OCI-LY7 (cell line): Measurements from ENCODE around the gene APOL1. TPM values are rescaled to one million over a fixed set of nuclear protein-coding genes. Genes with fewer than 3 reads are reported as not detected.

ENCODE experiments used
- BruUV-seq: library from RNA; stranded (reverse); fragments of 400-500 nt; replicated peaks from 2 replicates; lab custom pipeline; 2021; lab: Mats Ljungman, UMichigan
- CTCF ChIA-PET: fragments of 300-600 bp; sonication (Branson Sonifier 250); formaldehyde crosslinking; loops from one replicate; lab custom pipeline; 2022; ENCODE audit warnings: antibody characterized with exemption; ENCODE audit not compliant: unreplicated experiment; lab: Charles Lee
- POLR2A ChIA-PET: fragments of 300-600 bp; sonication (Branson Sonifier 250); formaldehyde crosslinking; loops from one replicate; lab custom pipeline; 2022; ENCODE audit warnings: antibody characterized with exemption; lab: Charles Lee
- DNase-seq: peaks from one replicate; pipeline ENCODE4 v3.0.0-alpha.2; 2015; ENCODE audit warnings: low spot score
- H2AFZ ChIP-seq: fragments of 200-600 bp; sonication (generic), shearing (Covaris generic); 2 replicates; pipeline ENCODE4 v1.6.1; 2014; ENCODE audit warnings: mild to moderate bottlenecking, antibody characterized with exemption, low read length, moderate library complexity
- H3K27ac ChIP-seq: fragments of 200-600 bp; sonication (generic); 2 replicates; pipeline ENCODE4 v1.5.1; 2014; ENCODE audit warnings: mixed run types, low read depth, mild to moderate bottlenecking, moderate library complexity, low read length, inconsistent platforms; ENCODE audit not compliant: poor library complexity, severe bottlenecking
- H3K36me3 ChIP-seq: fragments of 200-600 bp; sonication (generic); 2 replicates; pipeline ENCODE4 v1.6.1; 2014; ENCODE audit warnings: mild to moderate bottlenecking, antibody characterized with exemption, low read length, moderate library complexity, mixed read lengths; ENCODE audit not compliant: insufficient read depth
- H3K4me1 ChIP-seq: fragments of 200-600 bp; sonication (generic); 2 replicates; pipeline ENCODE4 v1.5.1; 2014; ENCODE audit warnings: mild to moderate bottlenecking, low read length; ENCODE audit not compliant: insufficient read depth, poor library complexity, severe bottlenecking
- H3K4me2 ChIP-seq: fragments of 200-600 bp; sonication (generic); 2 replicates; pipeline ENCODE4 v1.6.1; 2014; ENCODE audit warnings: mild to moderate bottlenecking, low read length
- H3K4me3 ChIP-seq: fragments of 200-600 bp; sonication (generic); 2 replicates; pipeline ENCODE4 v1.5.1; 2014; ENCODE audit warnings: mild to moderate bottlenecking, low read depth, low read length; ENCODE audit not compliant: poor library complexity, severe bottlenecking
- H3K79me2 ChIP-seq: fragments of 200-600 bp; sonication (generic); 2 replicates; pipeline ENCODE4 v1.6.1; 2016; ENCODE audit warnings: low read depth, mild to moderate bottlenecking, low read length, moderate library complexity, mixed read lengths; ENCODE audit not compliant: insufficient read depth
- H3K9me2 ChIP-seq: fragments of 200-600 bp; sonication (generic); 2 replicates; pipeline ENCODE4 v1.6.1; 2016; ENCODE audit warnings: mild to moderate bottlenecking, low read length, mixed read lengths; ENCODE audit not compliant: insufficient read depth
- H3K9me3 ChIP-seq: fragments of 200-600 bp; sonication (generic); 2 replicates; pipeline ENCODE4 v1.6.1; 2014; ENCODE audit warnings: mild to moderate bottlenecking, mixed run types, low read length, mixed read lengths
- H4K20me1 ChIP-seq: fragments of 200-600 bp; sonication (generic); 2 replicates; pipeline ENCODE4 v1.6.1; 2014; ENCODE audit warnings: mild to moderate bottlenecking, antibody characterized with exemption, low read length, moderate library complexity, mixed read lengths; ENCODE audit not compliant: insufficient read depth
- CTCF ChIP-seq: fragments of 200-600 bp; sonication (generic); conservative IDR thresholded peaks from 2 replicates; pipeline ENCODE4 v1.5.1; 2014; ENCODE audit warnings: mild to moderate bottlenecking, antibody characterized with exemption, low read length, moderate library complexity, mixed read lengths
- EZH2phosphoT487 ChIP-seq: fragments of 200-600 bp; sonication (generic); IDR thresholded peaks from 2 replicates; pipeline ENCODE4 v1.6.1; 2018; ENCODE audit warnings: low read depth, borderline replicate concordance, mild to moderate bottlenecking, mixed run types, antibody characterized with exemption, low read length, moderate library complexity, mixed read lengths
- intact Hi-C: fragments of 100-400 bp; cut with micrococcal nuclease; formaldehyde crosslinking; loops from one replicate; pipeline ENCODE4 v1.10.0; 2022; ENCODE audit not compliant: unreplicated experiment
- total RNA-seq, 2 experiments: library from RNA; depleted of rRNA in 1 of 2; stranded (reverse); fragments of >200 nt in 1 of 2; shearing (Covaris generic) in 1 of 2; gene quantifications; 2 replicates each; pipeline ENCODE4 v1.2.3, GENCODE V29; 2014 to 2022

The APOL1 gene
- total RNA-seq, 2 experiments from 2014 or later, result 0.42 to 0.47 TPM

GRCh38 chr22:36301384-36301828, 48.5 kb downstream of the APOL1 start:
- peak; percentile 98 for TF ChIP-seq CTCF
- no peak for TF ChIP-seq EZH2phosphoT487
- Histone ChIP-seq H4K20me1 (0 out of 2 replicates have a peak, but pooled peaks cover 5% of the 10 kb centered on the region), H3K9me2 (no peaks in the 10 kb centered on the region), H3K36me3 (peaks cover 98% of the 10 kb centered on the region), H3K4me1 (no peaks in the 10 kb centered on the region), H2AFZ (no peak overlapping the region), H3K79me2 (no peaks in the 10 kb centered on the region), H3K27ac (no peak overlapping the region), H3K9me3 (no peaks in the 10 kb centered on the region), H3K4me3 (no peak overlapping the region), H3K4me2 (no peak overlapping the region)
- ChIA-PET CTCF (interaction anchor here (0.8 to 1.0 kb wide), 4 partner anchors 30 to 157 kb away, joined by 3 to 5 read pairs (median 4); no protein-coding TSS in a partner anchor), POLR2A (no interaction called here)
- no TSS peak for BruUV-seq
- peak; percentile 82 for DNase-seq
- intact Hi-C loops, result loop anchor here (1.0 to 5.0 kb wide), 2 partner anchors 86 to 169 kb away; partner anchors contain the start of gene MYH9

GRCh38 chr22:36301851-36302250, 48.9 kb downstream of the APOL1 start:
- Histone ChIP-seq H3K4me2 (no peak overlapping the region), H2AFZ (no peak overlapping the region), H3K9me2 (no peaks in the 10 kb centered on the region), H3K36me3 (peaks cover 98% of the 10 kb centered on the region), H3K79me2 (no peaks in the 10 kb centered on the region), H3K4me3 (no peak overlapping the region), H3K27ac (no peak overlapping the region), H3K9me3 (no peaks in the 10 kb centered on the region), H3K4me1 (no peaks in the 10 kb centered on the region), H4K20me1 (0 out of 2 replicates have a peak, but pooled peaks cover 5% of the 10 kb centered on the region)
- intact Hi-C loops, result loop anchor here (1.0 to 5.0 kb wide), 2 partner anchors 85 to 168 kb away; partner anchors contain the start of gene MYH9
- no peak for DNase-seq
- ChIA-PET CTCF (interaction anchor here (1.0 to 1.4 kb wide), 2 partner anchors 31 to 169 kb away, joined by 4 to 6 read pairs; no protein-coding TSS in a partner anchor), POLR2A (no interaction called here)
- TF ChIP-seq EZH2phosphoT487 (no peak), CTCF (no peak)
- BruUV-seq, result no TSS peak
